GM13976 (cell line): ENCODE results near the gene GPR176.

Experiments used
- DNase-seq: peaks from one replicate; pipeline ENCODE4 v3.0.0; 2012; ENCODE audit warnings: low spot score
- in situ Hi-C: fragments of 300-500 bp; cut with MboI; formaldehyde crosslinking; loops from one replicate; pipeline ENCODE4 v1.12.0; 2022; ENCODE audit warnings: low sequenced_read_pairs, mixed read lengths, inconsistent platforms; ENCODE audit not compliant: unreplicated experiment
- TF ChIP-seq, protein P1 (sequence below): IDR thresholded peaks from 2 replicates; pipeline ENCODE4 v1.5.1; 2012; ENCODE audit warnings: borderline replicate concordance, mild to moderate bottlenecking; ENCODE audit not compliant: insufficient read depth; ENCODE audit errors: extremely low read depth, missing control alignments, control extremely low read depth

The GPR176 gene, protein sequence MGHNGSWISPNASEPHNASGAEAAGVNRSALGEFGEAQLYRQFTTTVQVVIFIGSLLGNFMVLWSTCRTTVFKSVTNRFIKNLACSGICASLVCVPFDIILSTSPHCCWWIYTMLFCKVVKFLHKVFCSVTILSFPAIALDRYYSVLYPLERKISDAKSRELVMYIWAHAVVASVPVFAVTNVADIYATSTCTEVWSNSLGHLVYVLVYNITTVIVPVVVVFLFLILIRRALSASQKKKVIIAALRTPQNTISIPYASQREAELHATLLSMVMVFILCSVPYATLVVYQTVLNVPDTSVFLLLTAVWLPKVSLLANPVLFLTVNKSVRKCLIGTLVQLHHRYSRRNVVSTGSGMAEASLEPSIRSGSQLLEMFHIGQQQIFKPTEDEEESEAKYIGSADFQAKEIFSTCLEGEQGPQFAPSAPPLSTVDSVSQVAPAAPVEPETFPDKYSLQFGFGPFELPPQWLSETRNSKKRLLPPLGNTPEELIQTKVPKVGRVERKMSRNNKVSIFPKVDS

DNA sequence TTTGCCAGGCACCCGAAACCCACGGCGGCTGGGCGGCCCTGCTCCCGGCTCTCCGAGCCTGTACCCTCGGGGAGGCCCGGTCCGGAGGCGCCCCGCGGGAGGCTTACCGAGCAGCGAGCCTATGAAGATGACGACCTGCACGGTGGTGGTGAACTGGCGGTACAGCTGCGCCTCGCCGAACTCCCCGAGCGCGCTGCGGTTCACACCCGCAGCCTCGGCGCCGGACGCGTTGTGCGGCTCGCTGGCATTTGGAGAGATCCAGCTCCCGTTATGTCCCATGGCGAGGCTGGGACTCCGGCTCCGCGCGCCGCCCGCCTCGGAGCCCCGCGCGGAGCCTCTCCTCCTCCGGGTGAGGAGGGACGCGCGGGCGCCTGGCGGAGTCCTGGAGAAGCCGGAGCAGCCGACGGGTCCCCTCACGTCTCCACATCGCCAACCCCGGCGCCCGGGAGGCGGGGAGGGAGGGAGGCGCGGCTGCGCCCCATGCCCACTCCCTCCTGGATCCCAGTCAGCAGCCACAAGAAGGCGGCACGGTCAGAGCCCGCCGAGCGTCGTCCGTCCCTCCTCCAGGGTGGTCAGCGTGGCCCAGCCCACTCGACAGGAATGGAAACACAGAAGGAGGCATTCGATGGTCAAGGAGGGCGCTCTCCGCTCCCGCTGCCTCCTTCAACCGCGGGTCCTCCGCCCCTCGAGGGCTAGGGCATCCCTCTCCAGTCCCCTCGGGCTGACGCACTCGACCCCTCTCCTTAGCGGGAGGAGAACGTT, at the start of gene GPR176:
TSS of gene GPR176 (minus strand) at position 519 of the 762 bp plus-strand sequence. CDS start at position 279, 240 bp downstream.
- peak; percentile 52 for DNase-seq
- TF ChIP-seq, protein P1, sequence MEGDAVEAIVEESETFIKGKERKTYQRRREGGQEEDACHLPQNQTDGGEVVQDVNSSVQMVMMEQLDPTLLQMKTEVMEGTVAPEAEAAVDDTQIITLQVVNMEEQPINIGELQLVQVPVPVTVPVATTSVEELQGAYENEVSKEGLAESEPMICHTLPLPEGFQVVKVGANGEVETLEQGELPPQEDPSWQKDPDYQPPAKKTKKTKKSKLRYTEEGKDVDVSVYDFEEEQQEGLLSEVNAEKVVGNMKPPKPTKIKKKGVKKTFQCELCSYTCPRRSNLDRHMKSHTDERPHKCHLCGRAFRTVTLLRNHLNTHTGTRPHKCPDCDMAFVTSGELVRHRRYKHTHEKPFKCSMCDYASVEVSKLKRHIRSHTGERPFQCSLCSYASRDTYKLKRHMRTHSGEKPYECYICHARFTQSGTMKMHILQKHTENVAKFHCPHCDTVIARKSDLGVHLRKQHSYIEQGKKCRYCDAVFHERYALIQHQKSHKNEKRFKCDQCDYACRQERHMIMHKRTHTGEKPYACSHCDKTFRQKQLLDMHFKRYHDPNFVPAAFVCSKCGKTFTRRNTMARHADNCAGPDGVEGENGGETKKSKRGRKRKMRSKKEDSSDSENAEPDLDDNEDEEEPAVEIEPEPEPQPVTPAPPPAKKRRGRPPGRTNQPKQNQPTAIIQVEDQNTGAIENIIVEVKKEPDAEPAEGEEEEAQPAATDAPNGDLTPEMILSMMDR, result no peak
- in situ Hi-C loops, result loop anchor here (25.0 kb wide), 1 partner anchor 92 kb away; no protein-coding TSS in a partner anchor

DNA sequence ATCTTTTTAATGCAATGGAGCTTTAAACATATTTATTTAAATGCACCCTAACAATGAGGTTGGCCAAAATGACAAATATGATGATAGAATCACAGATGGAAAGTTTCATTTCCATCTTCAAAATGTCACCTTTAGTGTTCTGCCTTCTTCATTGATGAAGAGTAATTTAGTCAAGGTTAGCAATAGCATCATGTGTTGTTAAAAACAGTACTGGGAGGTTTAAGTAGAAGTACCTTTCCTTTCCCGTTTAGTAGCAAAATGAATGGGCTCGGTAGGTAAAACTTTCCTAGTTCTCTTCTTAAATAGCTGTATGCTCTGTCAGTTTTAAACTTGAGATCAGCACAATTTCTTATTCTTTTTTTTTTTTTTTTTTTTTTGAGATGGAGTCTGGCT, 48.9 kb upstream of the GPR176 start:
- DNase-seq, result no peak
- TF ChIP-seq, protein P1, result no peak
- in situ Hi-C loops, result no loop called here

DNA sequence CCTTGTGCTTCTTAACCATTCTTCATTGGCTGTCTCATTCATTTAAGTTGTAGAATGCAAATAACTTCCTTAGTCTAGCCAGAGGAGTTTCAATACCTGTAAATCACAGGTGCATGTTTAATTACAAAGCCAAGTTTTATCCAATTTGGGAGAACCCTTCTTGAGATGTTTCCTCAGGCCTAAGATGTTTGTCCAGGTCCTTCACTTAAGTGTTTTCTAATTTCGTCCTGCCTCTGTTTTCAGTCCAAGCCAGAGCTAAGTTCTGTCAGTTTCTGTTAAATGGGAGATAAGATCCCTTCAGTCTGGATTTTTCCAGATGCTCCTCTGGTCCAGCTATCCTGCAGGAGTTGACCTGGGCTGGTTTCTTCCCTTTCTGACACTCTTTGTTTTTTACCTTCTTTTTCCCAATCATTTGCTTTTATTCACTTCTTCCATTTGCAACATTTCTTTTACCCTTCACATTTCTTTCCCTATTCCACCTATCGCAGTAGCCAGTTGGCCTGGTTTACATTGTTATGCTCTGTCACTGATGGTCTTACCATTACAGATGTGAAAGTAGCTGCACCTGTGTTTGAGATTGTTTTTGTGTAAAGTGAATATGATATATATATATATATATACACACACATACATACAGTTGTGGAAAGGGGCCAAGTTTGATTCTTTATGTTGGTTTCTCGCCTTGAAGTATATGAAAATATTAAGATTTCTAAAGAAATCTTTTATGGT, 48.4 kb upstream of the GPR176 start:
- in situ Hi-C loops, result no loop called here
- no peak for DNase-seq
- TF ChIP-seq, protein P1, result no peak

DNA sequence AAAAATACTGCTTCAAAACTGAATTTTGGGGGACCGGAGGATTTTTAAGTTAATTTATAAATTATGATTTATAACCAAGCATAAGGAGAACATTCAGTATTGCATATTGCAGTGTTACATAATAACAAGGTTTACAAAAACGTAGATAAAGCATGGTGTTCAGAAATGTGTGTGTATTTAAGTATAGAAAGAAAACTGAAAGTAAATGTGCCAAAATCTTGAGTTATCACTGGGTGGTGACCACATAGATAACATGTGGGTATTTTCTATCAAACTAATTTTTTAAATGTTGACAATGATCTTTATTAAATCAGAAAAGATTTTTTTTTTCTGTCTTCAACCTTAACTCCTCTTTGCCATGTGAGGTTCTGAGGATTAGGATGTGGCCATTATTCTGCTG, 46.5 kb upstream of the GPR176 start:
- in situ Hi-C loops, result no loop called here
- TF ChIP-seq, protein P1, result no peak
- DNase-seq, result no peak

DNA sequence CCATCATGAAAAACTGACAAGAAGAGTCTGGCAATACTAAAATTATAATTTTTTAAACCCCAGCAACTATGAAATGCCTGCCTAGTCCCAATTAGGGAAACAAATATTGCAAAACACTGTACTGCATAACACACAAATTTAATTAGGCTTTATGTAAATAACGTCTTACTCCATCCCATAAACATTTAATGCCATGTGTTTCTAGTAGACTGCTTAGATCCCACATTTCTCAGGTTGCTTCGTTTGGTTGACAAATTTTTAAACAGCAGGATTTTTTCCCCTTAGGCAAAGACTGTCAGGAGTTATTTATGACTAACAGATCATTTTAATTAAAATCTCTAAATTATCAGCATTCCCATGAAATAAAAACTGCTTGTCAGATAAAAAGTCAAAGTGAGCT, 43.7 kb upstream of the GPR176 start:
- no peak for DNase-seq
- TF ChIP-seq, protein P1, result no peak
- in situ Hi-C loops, result no loop called here

DNA sequence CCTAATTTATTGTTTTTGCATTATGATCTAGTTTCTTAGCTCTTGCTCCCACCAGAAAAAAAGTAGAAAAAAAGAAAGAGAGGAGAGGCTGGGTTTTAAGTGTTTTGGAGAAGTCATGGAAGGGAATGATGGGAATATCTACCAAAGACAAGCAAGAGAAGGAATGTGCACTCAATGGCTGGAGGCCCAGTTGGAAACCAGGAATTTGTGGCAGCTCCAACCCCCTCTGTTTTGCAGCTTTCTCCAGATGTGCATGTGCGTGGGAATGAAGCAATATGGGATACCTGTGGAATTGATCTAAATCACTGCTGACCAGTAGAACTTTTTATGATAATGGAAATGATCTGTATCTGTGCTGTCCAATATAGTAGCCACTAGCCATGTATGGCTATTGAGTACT, 41.0 kb upstream of the GPR176 start:
- in situ Hi-C loops, result no loop called here
- no peak for DNase-seq
- TF ChIP-seq, protein P1, result no peak
